Tibial nerve (tissue), 4 donors: ENCODE data around the gene NPW.

ENCODE experiments used
- CTCF ChIP-seq, 5 experiments: fragments of 200-600 bp in 3 of 5; fragments of 450-650 bp in 2 of 5; sonication (generic) in 3 of 5; IDR thresholded peaks; one replicate each; pipeline ENCODE4 v1.5.1; 2016 to 2019; ENCODE audit warnings: antibody characterized with exemption in 5 of 5, mild to moderate bottlenecking in 3 of 5, moderate library complexity in 2 of 5
- EP300 ChIP-seq, 2 donors: sonication (generic); formaldehyde crosslinking; IDR thresholded peaks; one replicate each; pipeline ENCODE4 v1.6.1; 2017; ENCODE audit warnings: antibody characterized with exemption in 2 of 2, mild to moderate bottlenecking in 1 of 2
- POLR2A ChIP-seq, 2 donors: fragments of 450-650 bp; IDR thresholded peaks; one replicate each; pipeline ENCODE4 v1.6.1; 2017; ENCODE audit warnings: antibody characterized with exemption in 2 of 2, mild to moderate bottlenecking in 2 of 2, moderate library complexity in 2 of 2

GRCh38 chr16:2037115-2037514 is 17.5 kb downstream of the NPW start:
- TF ChIP-seq CTCF (IDR thresholded peaks at IDR 0.05) (no peak), POLR2A (IDR thresholded peaks at IDR 0.05) (no peak), EP300 (IDR thresholded peaks at IDR 0.05) (no peak)
